ENCODE data around the gene RELN. TPM values are rescaled to one million over a fixed set of nuclear protein-coding genes. Genes with fewer than 3 reads are reported as not detected.

RELN gene
- total RNA-seq, 1 donor from 2014 or later = 0.11 TPM

DNA sequence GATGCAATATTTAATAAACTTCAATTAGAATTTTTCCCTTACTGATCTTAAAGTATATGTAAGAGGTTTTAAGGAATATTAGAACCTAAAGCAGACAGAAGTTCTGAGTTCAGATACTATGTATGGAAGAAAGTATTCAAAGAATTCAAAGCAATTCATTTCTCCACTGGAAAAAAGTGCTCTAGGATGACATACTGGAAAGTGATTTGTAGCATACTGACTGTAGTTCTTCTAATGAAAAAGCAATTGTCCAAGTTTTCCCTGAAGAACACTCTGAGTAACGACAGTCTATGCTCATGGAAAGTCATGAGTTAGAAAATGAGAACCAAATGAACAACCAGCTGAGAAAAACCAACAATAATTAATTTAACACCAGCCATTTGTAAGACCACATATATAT lies 362.7 kb downstream of the RELN start:
- DNase-seq (ENCODE audit: low spot score in 2 of 2) = no peak

DNA sequence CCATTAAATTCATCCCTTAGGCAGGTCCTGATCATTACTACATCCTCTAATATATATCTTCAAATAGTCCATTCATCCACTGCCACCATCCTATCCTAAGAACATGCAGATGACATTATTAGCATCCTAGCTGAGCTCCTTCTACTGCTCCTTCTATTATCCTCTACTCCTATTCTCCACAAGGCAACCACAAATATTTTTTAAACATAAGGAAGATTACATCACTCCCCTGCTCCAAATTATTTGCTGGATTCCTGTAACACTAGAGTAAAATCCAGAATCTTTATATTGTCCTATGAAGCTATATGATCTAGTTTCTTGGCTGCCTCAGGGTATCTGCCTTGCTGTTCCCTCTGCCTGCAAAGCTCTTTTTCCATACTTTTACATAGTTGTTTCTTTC lies 367.2 kb downstream of the RELN start:
- H3K27ac ChIP-seq = no peak overlapping the region
- H3K9me3 ChIP-seq = no peaks in the 10 kb centered on the region
- TF ChIP-seq, protein P1, sequence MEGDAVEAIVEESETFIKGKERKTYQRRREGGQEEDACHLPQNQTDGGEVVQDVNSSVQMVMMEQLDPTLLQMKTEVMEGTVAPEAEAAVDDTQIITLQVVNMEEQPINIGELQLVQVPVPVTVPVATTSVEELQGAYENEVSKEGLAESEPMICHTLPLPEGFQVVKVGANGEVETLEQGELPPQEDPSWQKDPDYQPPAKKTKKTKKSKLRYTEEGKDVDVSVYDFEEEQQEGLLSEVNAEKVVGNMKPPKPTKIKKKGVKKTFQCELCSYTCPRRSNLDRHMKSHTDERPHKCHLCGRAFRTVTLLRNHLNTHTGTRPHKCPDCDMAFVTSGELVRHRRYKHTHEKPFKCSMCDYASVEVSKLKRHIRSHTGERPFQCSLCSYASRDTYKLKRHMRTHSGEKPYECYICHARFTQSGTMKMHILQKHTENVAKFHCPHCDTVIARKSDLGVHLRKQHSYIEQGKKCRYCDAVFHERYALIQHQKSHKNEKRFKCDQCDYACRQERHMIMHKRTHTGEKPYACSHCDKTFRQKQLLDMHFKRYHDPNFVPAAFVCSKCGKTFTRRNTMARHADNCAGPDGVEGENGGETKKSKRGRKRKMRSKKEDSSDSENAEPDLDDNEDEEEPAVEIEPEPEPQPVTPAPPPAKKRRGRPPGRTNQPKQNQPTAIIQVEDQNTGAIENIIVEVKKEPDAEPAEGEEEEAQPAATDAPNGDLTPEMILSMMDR (IDR thresholded peaks at IDR 0.05) = no peak
- intact Hi-C loops (cut with DNase I) = no loop called here
- H3K4me1 ChIP-seq = no peaks in the 10 kb centered on the region
- H3K36me3 ChIP-seq = no peaks in the 10 kb centered on the region
- H3K4me3 ChIP-seq = no peak overlapping the region
- H3K27me3 ChIP-seq = no peaks in the 10 kb centered on the region
- no peak for DNase-seq (ENCODE audit: low spot score in 2 of 2)

More for the DNA sequence above, 362.7 kb downstream of the RELN start:
- intact Hi-C loops (cut with DNase I) = no loop called here
- TF ChIP-seq, protein P1 (IDR thresholded peaks at IDR 0.05) = no peak
- Histone ChIP-seq H3K4me1 (no peaks in the 10 kb centered on the region), H3K4me3 (no peak overlapping the region), H3K27ac (no peak overlapping the region), H3K9me3 (no peaks in the 10 kb centered on the region), H3K36me3 (no peaks in the 10 kb centered on the region), H3K27me3 (no peaks in the 10 kb centered on the region)

DNA sequence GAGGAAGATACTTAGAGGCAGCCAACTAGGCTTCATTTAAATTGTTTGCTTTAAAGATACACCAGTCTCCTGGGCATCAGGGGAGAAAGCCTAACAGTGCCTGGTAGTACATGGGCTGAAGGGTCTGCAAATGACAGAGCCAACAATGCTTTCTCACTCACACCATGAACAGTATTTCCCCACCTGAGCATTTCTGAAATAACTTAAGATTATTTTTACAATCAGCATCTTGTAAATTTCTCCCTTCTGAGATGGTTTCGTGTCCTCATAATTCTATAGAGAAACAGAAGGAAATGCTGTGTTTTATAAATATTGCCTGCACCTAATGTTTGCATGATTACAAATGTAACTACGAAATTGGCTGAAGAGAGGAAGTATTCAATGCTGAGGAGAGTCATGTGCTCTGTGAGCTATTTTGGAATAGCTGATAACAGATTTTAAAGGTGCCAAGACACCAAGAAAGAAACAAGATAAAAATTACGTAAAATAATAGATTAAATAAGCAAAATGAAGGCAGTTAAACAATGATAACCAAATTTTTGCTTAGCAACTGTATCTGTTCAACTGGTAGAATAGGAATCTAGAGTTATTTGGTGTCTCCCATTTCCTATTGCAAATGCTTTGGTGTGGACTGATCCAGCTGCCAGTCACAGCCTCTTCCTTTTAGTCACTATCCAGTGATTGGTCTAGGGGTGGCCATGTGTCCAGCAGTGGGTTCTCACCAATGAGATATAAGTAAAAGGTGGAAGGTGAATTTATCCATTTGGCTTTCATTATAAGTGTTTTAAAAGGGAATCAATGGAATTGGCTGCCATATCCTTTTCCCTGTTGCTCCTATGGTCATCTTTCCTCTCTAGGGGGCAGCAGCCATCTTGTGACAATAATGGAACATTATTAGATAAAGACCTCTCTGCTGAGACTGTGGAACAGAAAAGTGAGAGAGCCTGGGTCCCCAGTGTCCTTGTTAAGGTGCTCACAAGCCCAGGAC lies 375.5 kb downstream of the RELN start:
- no peak overlapping the region for H3K4me3 ChIP-seq
- no peak for DNase-seq (ENCODE audit: low spot score in 2 of 2)
- no peaks in the 10 kb centered on the region for H3K9me3 ChIP-seq
- TF ChIP-seq, protein P1 (IDR thresholded peaks at IDR 0.05) = no peak
- intact Hi-C loops (cut with DNase I) = no loop called here
- no peak overlapping the region for H3K27ac ChIP-seq
- H3K27me3 ChIP-seq = no peaks in the 10 kb centered on the region
- no peaks in the 10 kb centered on the region for H3K4me1 ChIP-seq
- no peaks in the 10 kb centered on the region for H3K36me3 ChIP-seq

DNA sequence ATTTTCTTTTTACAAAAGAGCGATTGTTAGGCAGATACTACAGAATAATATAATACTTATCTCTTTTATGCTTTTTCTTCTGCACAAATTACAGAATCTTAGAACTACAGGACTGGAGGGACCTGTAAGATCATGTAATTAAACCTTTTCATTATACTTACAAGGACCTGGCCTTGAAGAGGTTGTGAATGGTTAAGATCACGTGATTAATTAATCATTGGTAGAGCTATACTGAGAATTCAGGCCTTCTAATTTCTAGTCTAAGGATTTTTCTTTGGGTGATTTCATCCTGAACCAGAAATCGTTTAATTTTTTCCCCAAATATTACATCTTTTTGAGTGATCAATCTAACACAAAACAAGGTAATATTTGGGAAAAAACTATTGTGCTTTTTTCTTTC lies 379.7 kb downstream of the RELN start:
- TF ChIP-seq, protein P1 (IDR thresholded peaks at IDR 0.05) = no peak
- Histone ChIP-seq H3K9me3 (no peaks in the 10 kb centered on the region), H3K27ac (no peak overlapping the region), H3K4me3 (no peak overlapping the region), H3K27me3 (no peaks in the 10 kb centered on the region), H3K36me3 (no peaks in the 10 kb centered on the region), H3K4me1 (no peaks in the 10 kb centered on the region)
- DNase-seq (ENCODE audit: low spot score in 2 of 2) = no peak
- intact Hi-C loops (cut with DNase I) = no loop called here

DNA sequence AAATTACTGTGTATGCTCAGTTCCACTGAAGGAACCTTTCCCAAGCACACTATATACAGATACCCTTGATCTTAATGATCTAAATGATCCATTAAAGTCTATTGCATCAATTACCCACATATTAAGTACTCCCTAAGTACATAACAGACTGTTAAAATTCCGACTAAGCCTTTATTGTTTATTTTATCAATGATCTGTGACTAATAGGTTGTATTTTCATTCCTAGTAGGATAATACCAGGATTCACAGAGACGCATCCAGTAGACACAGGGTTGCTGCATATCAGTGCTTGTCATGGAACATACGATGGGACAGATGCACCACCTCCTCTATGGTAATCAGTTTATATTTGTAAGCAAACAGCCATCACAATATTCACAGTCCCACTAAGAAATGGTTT lies 383.8 kb downstream of the RELN start:
- no peak for DNase-seq (ENCODE audit: low spot score in 2 of 2)
- H3K27me3 ChIP-seq = no peaks in the 10 kb centered on the region
- no peaks in the 10 kb centered on the region for H3K36me3 ChIP-seq
- H3K27ac ChIP-seq = no peak overlapping the region
- no peaks in the 10 kb centered on the region for H3K4me1 ChIP-seq
- no peaks in the 10 kb centered on the region for H3K9me3 ChIP-seq
- H3K4me3 ChIP-seq = no peak overlapping the region
- TF ChIP-seq, protein P1 (IDR thresholded peaks at IDR 0.05) = no peak
- intact Hi-C loops (cut with DNase I) = no loop called here
